ENCODE measurements around the gene MYO1C. TPM values are rescaled to one million over a fixed set of nuclear protein-coding genes. Genes with fewer than 3 reads are reported as not detected.

Gene MYO1C
- total RNA-seq, 1 experiment from 2014 or later: 73.6 TPM

GRCh38 chr17:1495265-1495989 is 2.9 kb upstream of the MYO1C start (continued):
- TF ChIP-seq AR (CRISPR knock-in tag; IDR thresholded peaks at IDR 0.05) (no peak), NFYB (CRISPR knock-in tag; conservative IDR thresholded peaks at IDR 0.05; ENCODE audit: low read depth) (no peak), ZNF425 (CRISPR knock-in tag; conservative IDR thresholded peaks at IDR 0.05) (no peak), USF2 (CRISPR knock-in tag; IDR thresholded peaks at IDR 0.05) (no peak), E2F1 (CRISPR knock-in tag; IDR thresholded peaks at IDR 0.05) (no peak), ERG (CRISPR knock-in tag; IDR thresholded peaks at IDR 0.05) (no peak), ZNF512 (CRISPR knock-in tag; IDR thresholded peaks at IDR 0.05; ENCODE audit: borderline replicate concordance) (no peak)

GRCh38 chr17:1494736-1495253 is 2.3 kb upstream of the MYO1C start:
- ChIA-PET CTCF (interaction anchor here (1.3 to 1.8 kb wide), 2 partner anchors 21 to 162 kb away, joined by 3 to 7 read pairs; partner anchors contain the start of gene INPP5K), POLR2A (no interaction called here)
- Mint-ChIP-seq H3K27ac (no peak overlapping the region), H3K9me3 (no peaks in the 10 kb centered on the region), H3K36me3 (no peaks in the 10 kb centered on the region), H3K27me3 (ENCODE audit: low read depth) (peaks cover 3% of the 10 kb centered on the region; the same call in 1 of the 2 replicates), H3K4me3 (no peak overlapping the region), H3K4me1 (peaks cover 12% of the 10 kb centered on the region)
- ATAC-seq (no peak), DNase-seq (ENCODE audit: low spot score) (no peak)
- no peak for TF ChIP-seq AFF4 (CRISPR knock-in tag; IDR thresholded peaks at IDR 0.05; ENCODE audit: borderline replicate concordance)
- no peak for TF ChIP-seq ZSCAN18 (CRISPR knock-in tag; IDR thresholded peaks at IDR 0.05)

Data from WTC11 (cell line).